K562 (cell line): ENCODE results near the gene DNAH9. TPM values are rescaled to one million over a fixed set of nuclear protein-coding genes. Genes with fewer than 3 reads are reported as not detected.

ENCODE experiments used
- ATAC-seq: fragments of 200-7000 bp; cut with Tn5 transposase; 3 replicates; pipeline ENCODE4 v1.9.1; 2020; ENCODE audit warnings: moderate library complexity
- BruUV-seq: library from RNA; stranded (reverse); fragments of 400-500 nt; replicated peaks from 2 replicates; lab custom pipeline; 2021; lab: Mats Ljungman, UMichigan
- CTCF ChIA-PET: fragments of 300-600 bp; formaldehyde crosslinking; extraction: SDS; loops from one replicate; lab custom pipeline; 2021; ENCODE audit warnings: low intra/inter-chr PET ratio; lab: Yijun Ruan, JAX
- POLR2A ChIA-PET: fragments of 300-600, 350-650 bp; sonication (Branson Sonifier 250); formaldehyde crosslinking; extraction: SDS; loops from one replicate; lab custom pipeline; 2021; ENCODE audit warnings: antibody characterized with exemption, inconsistent platforms; lab: Yijun Ruan, JAX
- DNase-seq, 4 experiments: peaks; one replicate each; pipeline versions ENCODE4 v3.0.0 to v3.0.0-alpha.2; 2011 to 2018; ENCODE audit warnings: low spot score in 3 of 4, mixed read lengths in 3 of 4; ENCODE audit errors: extremely low read depth in 1 of 4
- FAIRE-seq: peaks from 2 replicates; lab custom pipeline; 2011; peaks lifted over from hg19 to GRCh38; lab: Jason Lieb, UNC
- H2AFZ ChIP-seq: 2 replicates; pipeline ENCODE4 v1.6.0; 2011; ENCODE audit warnings: low read depth, low read length, control low read depth, inconsistent platforms
- H3K27ac ChIP-seq: fragments of 200-600 bp; 3 replicates; pipeline ENCODE4 v1.8.0; 2011; ENCODE audit warnings: low read depth, mild to moderate bottlenecking, control low read depth, inconsistent platforms, low read length, moderate library complexity, mixed read lengths; ENCODE audit errors: extremely low read depth
- H3K27me3 ChIP-seq, 2 experiments: fragments of 300-600 bp in 1 of 2; 2 replicates in 1 of 2; 3 replicates in 1 of 2; pipeline versions ENCODE4 v1.6.0 to v1.8.0; 2011; ENCODE audit warnings: inconsistent platforms in 2 of 2, low read length in 2 of 2, mild to moderate bottlenecking in 1 of 2, mixed read lengths in 1 of 2, moderate library complexity in 1 of 2; ENCODE audit not compliant: control insufficient read depth in 2 of 2, insufficient read depth in 2 of 2
- H3K36me3 ChIP-seq: fragments of 300-600 bp; 3 replicates; pipeline ENCODE4 v1.8.0; 2011; ENCODE audit warnings: mild to moderate bottlenecking, low read length, inconsistent platforms; ENCODE audit not compliant: control insufficient read depth, insufficient read depth
- H3K4me1 ChIP-seq, 2 experiments: fragments of 200-600 bp in 1 of 2; replicated peaks in 1 of 2; 2 replicates in 1 of 2; 3 replicates in 1 of 2; pipeline versions ENCODE4 v1.5.1 to v1.8.0; 2011; ENCODE audit warnings: inconsistent platforms in 2 of 2, low read length in 2 of 2, mild to moderate bottlenecking in 1 of 2, mixed read lengths in 1 of 2, moderate library complexity in 1 of 2; ENCODE audit not compliant: control insufficient read depth in 2 of 2, insufficient read depth in 2 of 2
- H3K4me2 ChIP-seq: 2 replicates; pipeline ENCODE4 v1.6.1; 2011; ENCODE audit warnings: low read length, control low read depth, inconsistent platforms, mixed read lengths; ENCODE audit not compliant: insufficient read depth
- H3K4me3 ChIP-seq: fragments of 200-600 bp; sonication (generic), shearing (Covaris generic); 2 replicates; pipeline ENCODE4 v1.5.1; 2016; ENCODE audit warnings: control low read depth, inconsistent platforms
- H3K79me2 ChIP-seq: fragments of 200-600 bp; 3 replicates; pipeline ENCODE4 v1.8.0; 2011; ENCODE audit warnings: low read length, inconsistent platforms; ENCODE audit not compliant: control insufficient read depth, insufficient read depth
- H3K9ac ChIP-seq, 2 experiments: 2 replicates each; pipeline versions ENCODE4 v1.6.0 to v1.6.1; 2011; ENCODE audit warnings: low read depth in 2 of 2, low read length in 2 of 2, control low read depth in 1 of 2, inconsistent platforms in 1 of 2, mild to moderate bottlenecking in 1 of 2, mixed read lengths in 1 of 2; ENCODE audit not compliant: insufficient read depth in 1 of 2
- H3K9me1 ChIP-seq: one replicate; pipeline ENCODE4 v1.6.0; 2011; ENCODE audit warnings: inconsistent platforms, mild to moderate bottlenecking, low read length, moderate library complexity; ENCODE audit not compliant: control insufficient read depth, insufficient read depth
- H3K9me3 ChIP-seq: replicated peaks from 2 replicates; pipeline ENCODE4 v1.5.1; 2011; ENCODE audit warnings: low read depth, low read length, inconsistent platforms; ENCODE audit not compliant: control insufficient read depth, insufficient read depth
- H4K20me1 ChIP-seq: replicated peaks from 2 replicates; pipeline ENCODE4 v1.6.1; 2011; ENCODE audit warnings: low read length, inconsistent platforms, mixed read lengths; ENCODE audit not compliant: control insufficient read depth, insufficient read depth
- COPS2 ChIP-seq: fragments of 450-650 bp; conservative IDR thresholded peaks from 2 replicates; pipeline ENCODE4 v1.6.1; 2016; ENCODE audit warnings: mild to moderate bottlenecking, moderate library complexity
- MAX ChIP-seq: sonication (generic); formaldehyde crosslinking; IDR thresholded peaks from 2 replicates; pipeline ENCODE4 v1.9.0; 2022; ENCODE audit warnings: mild to moderate bottlenecking, missing genetic modification reagents
- NCOA2 ChIP-seq, 2 experiments: fragments of 450-650 bp; IDR thresholded peaks; 2 replicates each; pipeline ENCODE4 v1.6.1; 2018; ENCODE audit warnings: mild to moderate bottlenecking in 2 of 2, moderate library complexity in 1 of 2; ENCODE audit not compliant: partially characterized antibody in 2 of 2
- NCOA4 ChIP-seq: fragments of 450-650 bp; IDR thresholded peaks from 2 replicates; pipeline ENCODE4 v1.6.1; 2018; ENCODE audit warnings: mild to moderate bottlenecking; ENCODE audit not compliant: partially characterized antibody
- POLR2A ChIP-seq: fragments of 450-650 bp; conservative IDR thresholded peaks from 2 replicates; pipeline ENCODE4 v1.6.1; 2016
- REST ChIP-seq, 2 experiments: fragments of 450-650 bp; formaldehyde crosslinking in 1 of 2; IDR thresholded peaks; 2 replicates each; pipeline versions ENCODE4 v1.4.0 to v1.6.1; 2014 to 2020; ENCODE audit warnings: mild to moderate bottlenecking in 2 of 2, borderline replicate concordance in 1 of 2, low read depth in 1 of 2
- ZC3H4 ChIP-seq: sonication (generic); formaldehyde crosslinking; IDR thresholded peaks from 2 replicates; pipeline ENCODE4 v1.9.0; 2021; ENCODE audit warnings: missing genetic modification reagents, borderline replicate concordance
- ZNF212 ChIP-seq: fragments of 450-650 bp; formaldehyde crosslinking; IDR thresholded peaks from 2 replicates; pipeline ENCODE4 v1.4.0; 2020; ENCODE audit warnings: mild to moderate bottlenecking
- ZNF436 ChIP-seq: fragments of 250-450, 450-650 bp; sonication (Bioruptor Pico); formaldehyde crosslinking; IDR thresholded peaks from 2 replicates; pipeline ENCODE4 v1.7.0; 2020; ENCODE audit warnings: mild to moderate bottlenecking
- ZNF778 ChIP-seq: fragments of 450-650 bp; formaldehyde crosslinking; IDR thresholded peaks from 2 replicates; pipeline ENCODE4 v1.4.0; 2020; ENCODE audit warnings: mild to moderate bottlenecking, moderate library complexity
- WGBS: fragments of 100-300 bp; shearing (Covaris generic); methylation state at CpG from one replicate; pipeline ENCODE4 v1.1.6; 2016; ENCODE audit warnings: low coverage, mixed read lengths; ENCODE audit not compliant: insufficient coverage; ENCODE audit errors: missing lambda C conversion rate; 5-methylcytosine and 5-hydroxymethylcytosine counted together
- in situ Hi-C: fragments of 300-500 bp; cut with MboI; formaldehyde crosslinking; loops from 4 replicates; pipeline ENCODE4 v1.15.0; 2018; ENCODE audit warnings: inconsistent platforms, mixed read lengths
- intact Hi-C: fragments of 100-400 bp; cut with micrococcal nuclease; formaldehyde crosslinking; loops from 2 replicates; pipeline ENCODE4 v1.14.2; 2022
- polyA plus RNA-seq, 8 experiments: library from polyadenylated mRNA; depleted of rRNA in 4 of 8; stranded (reverse) in 5 of 8; unstranded in 3 of 8; fragments of >200 nt; fragmentation: Nextera tagmentation in 2 of 8; fragmentation: Illumina TruSeq in 1 of 8; extraction: Ambion mirVana in 2 of 8; extraction: Trizol in 1 of 8; gene quantifications; 2 replicates each; pipeline versions ENCODE4 v1.2.1 to v1.2.3, GENCODE V29; 2011 to 2014; ENCODE audit warnings: inconsistent platforms in 1 of 8, missing spikeins in 1 of 8
- total RNA-seq, 7 experiments: library from RNA; depleted of rRNA in 6 of 7; stranded (reverse); fragments of >200 nt in 6 of 7; fragmentation: Illumina TruSeq in 2 of 7; extraction: Trizol in 2 of 7; gene quantifications; 2 replicates each; pipeline versions ENCODE4 v1.2.1 to v1.2.3, GENCODE V29; 2011 to 2021; ENCODE audit warnings: low replicate concordance in 1 of 7
- TF ChIP-seq, protein P1 (sequence below): fragments of 250-450 bp; sonication (Bioruptor Pico); IDR thresholded peaks from 2 replicates; pipeline ENCODE4 v1.8.0; 2021; ENCODE audit warnings: moderate library complexity, mild to moderate bottlenecking, inconsistent platforms

Gene DNAH9
- total and polyA plus RNA-seq, 9 of the 15 experiments (the other 6 are each of a cell fraction or from before 2014, with no cell fraction given): not detected

- TF ChIP-seq, protein P1, sequence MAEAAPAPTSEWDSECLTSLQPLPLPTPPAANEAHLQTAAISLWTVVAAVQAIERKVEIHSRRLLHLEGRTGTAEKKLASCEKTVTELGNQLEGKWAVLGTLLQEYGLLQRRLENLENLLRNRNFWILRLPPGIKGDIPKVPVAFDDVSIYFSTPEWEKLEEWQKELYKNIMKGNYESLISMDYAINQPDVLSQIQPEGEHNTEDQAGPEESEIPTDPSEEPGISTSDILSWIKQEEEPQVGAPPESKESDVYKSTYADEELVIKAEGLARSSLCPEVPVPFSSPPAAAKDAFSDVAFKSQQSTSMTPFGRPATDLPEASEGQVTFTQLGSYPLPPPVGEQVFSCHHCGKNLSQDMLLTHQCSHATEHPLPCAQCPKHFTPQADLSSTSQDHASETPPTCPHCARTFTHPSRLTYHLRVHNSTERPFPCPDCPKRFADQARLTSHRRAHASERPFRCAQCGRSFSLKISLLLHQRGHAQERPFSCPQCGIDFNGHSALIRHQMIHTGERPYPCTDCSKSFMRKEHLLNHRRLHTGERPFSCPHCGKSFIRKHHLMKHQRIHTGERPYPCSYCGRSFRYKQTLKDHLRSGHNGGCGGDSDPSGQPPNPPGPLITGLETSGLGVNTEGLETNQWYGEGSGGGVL: no peak
- TF ChIP-seq COPS2: no peak
- TF ChIP-seq POLR2A: no peak
- no peak for TF ChIP-seq ZNF436 (CRISPR knock-in tag)
- TF ChIP-seq ZC3H4: no peak
- TF ChIP-seq MAX (CRISPR knock-in tag): no peak
- TF ChIP-seq NCOA4: no peak
- TF ChIP-seq ZNF212 (CRISPR knock-in tag): no peak
Measured at GRCh38 chr17:11869680-11870394, 271.6 kb downstream of the DNAH9 start (continued).

DNA sequence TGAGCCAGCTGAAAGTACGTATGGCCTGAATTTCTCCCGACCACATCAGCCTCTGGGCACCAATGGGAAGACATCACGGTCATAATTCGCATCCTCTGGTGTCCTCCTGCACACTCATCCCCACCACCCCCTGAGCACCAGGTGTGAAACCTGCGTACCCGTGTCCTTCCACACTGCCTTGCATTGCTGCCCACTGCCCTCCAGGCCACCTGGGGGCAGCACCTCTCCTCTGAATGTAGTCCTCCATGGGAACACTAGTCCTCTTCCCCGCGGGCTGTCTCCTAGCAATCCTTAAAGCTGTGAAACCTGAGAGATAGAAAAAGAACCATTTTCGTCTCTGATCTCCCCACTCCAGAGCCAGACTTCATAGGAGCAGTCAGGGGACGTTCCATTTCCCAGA, 273.5 kb downstream of the DNAH9 start:
- peaks cover 2 to 28% of the 10 kb centered on the region in 2 experiments; a peak in 4 of 5 replicates for H3K27me3 ChIP-seq
- H3K36me3 ChIP-seq: no peaks in the 10 kb centered on the region
- FAIRE-seq: no peak
- H4K20me1 ChIP-seq: no peaks in the 10 kb centered on the region
- no peaks in the 10 kb centered on the region for H3K9me3 ChIP-seq
- peak; percentile 16 to 27 (median 18) for DNase-seq
- no peaks in the 10 kb centered on the region; a peak in 2 of 5 replicates for H3K4me1 ChIP-seq
- H3K4me2 ChIP-seq: no peak overlapping the region
- CTCF ChIA-PET: no interaction called here
- intact Hi-C loops (loop anchor here (10.0 kb wide), 1 partner anchor 63 kb away; no protein-coding TSS in a partner anchor), in situ Hi-C loops (no loop called here)
- no peak overlapping the region for H3K9ac ChIP-seq
- POLR2A ChIA-PET: no interaction called here
- H2AFZ ChIP-seq: peak overlapping the region; percentile 62; the same call in 1 of the 2 replicates
- no peak overlapping the region for H3K27ac ChIP-seq
- 18% methylated on average over 9 of the region's 10 CpGs for whole genome bisulfite sequencing
- H3K4me3 ChIP-seq: no peak overlapping the region
- ATAC-seq: peak; percentile 87
- BruUV-seq: no TSS peak
- no peaks in the 10 kb centered on the region for H3K9me1 ChIP-seq
- H3K79me2 ChIP-seq: no peaks in the 10 kb centered on the region
- TF ChIP-seq NCOA2 (IDR thresholded peaks at IDR 0.05; ENCODE audit: partially characterized antibody in 2 of 2): no peak
- TF ChIP-seq REST (IDR thresholded peaks at IDR 0.05; ENCODE audit: borderline replicate concordance): peak; percentile 12; the same call in 1 of the 2 replicates
- no peak for TF ChIP-seq REST (CRISPR knock-in tag; IDR thresholded peaks at IDR 0.05; ENCODE audit: low read depth)
- TF ChIP-seq ZNF778 (CRISPR knock-in tag): no peak
